A549 treated with AZD9567 at 1 μM for 4 hours (cell line): ENCODE results near the gene IKBIP. TPM values are rescaled to one million over a fixed set of nuclear protein-coding genes. Genes with fewer than 3 reads are reported as not detected.

Experiments
- total RNA-seq: library from RNA; stranded (reverse); fragments of 200-300 nt; extraction: Qiagen RNA extraction; gene quantifications from 5 replicates; pipeline ENCODE4 v1.2.3, GENCODE V29; 2022; ENCODE audit not compliant: insufficient read depth

The IKBIP gene, protein sequence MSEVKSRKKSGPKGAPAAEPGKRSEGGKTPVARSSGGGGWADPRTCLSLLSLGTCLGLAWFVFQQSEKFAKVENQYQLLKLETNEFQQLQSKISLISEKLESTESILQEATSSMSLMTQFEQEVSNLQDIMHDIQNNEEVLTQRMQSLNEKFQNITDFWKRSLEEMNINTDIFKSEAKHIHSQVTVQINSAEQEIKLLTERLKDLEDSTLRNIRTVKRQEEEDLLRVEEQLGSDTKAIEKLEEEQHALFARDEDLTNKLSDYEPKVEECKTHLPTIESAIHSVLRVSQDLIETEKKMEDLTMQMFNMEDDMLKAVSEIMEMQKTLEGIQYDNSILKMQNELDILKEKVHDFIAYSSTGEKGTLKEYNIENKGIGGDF
- 62.3 to 77.3 TPM (median 73.4 TPM) in 5 replicates for total RNA-seq

DNA sequence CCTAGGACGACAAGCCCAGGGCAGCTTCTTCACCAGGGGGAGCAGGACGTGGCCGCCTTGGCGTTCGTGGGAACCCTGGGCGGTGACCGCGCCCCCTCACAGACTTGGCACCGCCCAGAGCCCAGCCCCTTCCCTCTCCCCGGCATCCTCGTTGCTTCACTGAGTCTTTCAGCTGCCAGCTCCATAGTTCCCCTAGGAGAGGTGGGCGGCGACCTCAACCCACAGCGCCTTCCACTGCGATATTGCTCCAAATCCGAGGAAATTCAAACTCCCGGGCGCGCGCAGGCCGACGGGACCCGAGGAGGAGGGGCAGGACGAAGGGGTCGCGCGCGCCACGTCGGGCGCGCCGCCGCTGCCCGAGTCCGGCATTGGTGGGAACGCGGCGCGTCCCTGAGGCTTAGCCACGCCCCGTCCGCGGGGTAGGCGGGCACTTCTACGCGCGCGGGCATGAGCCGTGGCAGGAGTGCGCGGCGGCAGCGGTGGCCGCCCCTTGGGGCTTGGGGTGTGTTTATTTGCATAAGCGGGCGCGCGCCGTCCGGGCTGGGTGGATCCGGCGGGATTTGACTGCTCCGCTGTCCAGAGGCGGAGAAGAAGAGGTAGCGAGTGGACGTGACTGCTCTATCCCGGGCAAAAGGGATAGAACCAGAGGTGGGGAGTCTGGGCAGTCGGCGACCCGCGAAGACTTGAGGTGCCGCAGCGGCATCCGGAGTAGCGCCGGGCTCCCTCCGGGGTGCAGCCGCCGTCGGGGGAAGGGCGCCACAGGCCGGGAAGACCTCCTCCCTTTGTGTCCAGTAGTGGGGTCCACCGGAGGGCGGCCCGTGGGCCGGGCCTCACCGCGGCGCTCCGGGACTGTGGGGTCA is at the start of gene IKBIP, which contains the start of gene APAF1:
IKBIP (minus strand) TSS at position 77 of the 860 bp plus-strand sequence. CDS start 87 bp downstream, outside the sequence.
APAF1 (plus strand) TSS at position 579 of the 860 bp plus-strand sequence. CDS start 3,070 bp downstream, outside the sequence.

DNA sequence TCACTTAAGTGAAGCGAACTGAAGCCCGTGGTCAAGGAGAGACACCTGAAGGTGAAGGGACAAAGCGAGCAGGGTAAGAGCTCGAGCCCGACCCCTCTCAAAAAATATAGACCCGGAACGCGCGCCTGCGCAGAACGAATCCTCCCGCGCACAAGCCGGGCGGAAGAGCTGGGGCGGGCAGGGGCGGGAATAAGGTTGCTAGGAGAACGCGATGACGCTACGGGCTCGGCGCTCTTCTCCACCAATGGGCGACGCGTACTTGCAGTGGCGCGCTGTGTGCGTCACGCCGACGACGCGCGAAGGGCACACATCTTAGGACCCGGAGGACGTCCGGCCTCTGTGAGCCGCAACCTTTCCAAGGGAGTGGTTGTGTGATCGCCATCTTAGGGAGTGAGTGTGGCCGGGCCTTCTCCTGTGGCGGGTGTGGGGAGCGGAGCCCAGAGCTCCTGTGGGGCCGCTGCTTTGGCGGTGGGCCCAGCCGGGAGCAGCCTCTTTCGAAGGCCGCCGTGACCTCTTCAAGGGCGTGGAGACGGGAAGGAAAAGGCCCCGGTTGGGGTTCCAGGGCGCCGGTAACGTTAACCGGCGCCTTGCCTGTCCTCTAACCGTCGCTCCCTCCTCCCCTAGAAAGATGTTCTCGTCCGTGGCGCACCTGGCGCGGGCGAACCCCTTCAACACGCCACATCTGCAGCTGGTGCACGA is 51.1 kb downstream of the IKBIP start, which contains the start of gene SLC25A3:
SLC25A3 (plus strand) TSS at position 336 of the 699 bp plus-strand sequence; CDS start at position 629, 293 bp downstream.

Other genes starting within 250 kb of the IKBIP start
- gene TMPO, start 129.2 kb downstream of the IKBIP start, total RNA-seq, result 65.1 to 110 TPM (median 80.3 TPM) in 5 replicates
- gene SLC25A3, start 51.1 kb downstream of the IKBIP start, total RNA-seq, result 734 to 805 TPM (median 785 TPM) in 5 replicates
- gene APAF1, start 502 bp upstream of the IKBIP start, total RNA-seq, result 10.0 to 15.4 TPM (median 13.8 TPM) in 5 replicates